CD4-positive, alpha-beta memory T cell (primary cell): ENCODE data around the gene KRT32. TPM values are rescaled to one million over a fixed set of nuclear protein-coding genes. Genes with fewer than 3 reads are reported as not detected.

Experiments
- CTCF ChIA-PET: fragments of 350-600 bp; sonication (Branson Sonifier 250); formaldehyde crosslinking; loops from one replicate; lab custom pipeline; 2021; ENCODE audit warnings: inconsistent platforms; ENCODE audit not compliant: partially characterized antibody; lab: Charles Lee
- POLR2A ChIA-PET: fragments of 350-600 bp; sonication (Branson Sonifier 250); formaldehyde crosslinking; loops from one replicate; lab custom pipeline; 2021; ENCODE audit not compliant: partially characterized antibody; lab: Charles Lee
- DNase-seq, 5 donors: peaks; one replicate each; pipeline versions ENCODE4 v3.0.0 to v3.0.0-alpha.2; 2020 to 2022; ENCODE audit warnings: mixed read lengths in 1 of 5
- H3K27ac ChIP-seq: one replicate; pipeline ENCODE4 v1.7.0; 2013; ENCODE audit warnings: low read depth, low read length
- H3K27me3 ChIP-seq: 2 replicates; pipeline ENCODE4 v1.7.0; 2013; ENCODE audit warnings: mild to moderate bottlenecking, low read length, moderate library complexity; ENCODE audit not compliant: insufficient read depth
- H3K36me3 ChIP-seq: 2 replicates; pipeline ENCODE4 v1.7.0; 2013; ENCODE audit warnings: mild to moderate bottlenecking, low read length, moderate library complexity; ENCODE audit not compliant: insufficient read depth
- H3K4me1 ChIP-seq: 2 replicates; pipeline ENCODE4 v1.7.0; 2013; ENCODE audit warnings: mild to moderate bottlenecking, low read length, moderate library complexity; ENCODE audit not compliant: insufficient read depth
- H3K4me3 ChIP-seq, 2 donors: one replicate each; pipeline ENCODE4 v1.7.0; 2013; ENCODE audit warnings: low read length in 2 of 2, mild to moderate bottlenecking in 1 of 2
- H3K9me3 ChIP-seq, 2 donors: one replicate each; pipeline ENCODE4 v1.7.0; 2013; ENCODE audit warnings: low read length in 2 of 2, control low read depth in 1 of 2; ENCODE audit not compliant: control insufficient read depth in 1 of 2
- H3K27ac Mint-ChIP-seq, 7 donors: one replicate each; pipeline ENCODE4 v1.8.0; 2020 to 2021; ENCODE audit warnings: mixed read lengths in 7 of 7, mild to moderate bottlenecking in 6 of 7, inconsistent platforms in 3 of 7, moderate library complexity in 3 of 7
- H3K27me3 Mint-ChIP-seq, 2 donors: one replicate each; pipeline ENCODE4 v1.8.0; 2020 to 2021; ENCODE audit warnings: mixed read lengths in 2 of 2
- H3K36me3 Mint-ChIP-seq, 2 donors: one replicate each; pipeline ENCODE4 v1.8.0; 2020 to 2021; ENCODE audit warnings: mixed read lengths in 2 of 2, inconsistent platforms in 1 of 2, mild to moderate bottlenecking in 1 of 2
- H3K4me1 Mint-ChIP-seq, 4 donors: one replicate each; pipeline ENCODE4 v1.8.0; 2020 to 2021; ENCODE audit warnings: mixed read lengths in 4 of 4, mild to moderate bottlenecking in 1 of 4
- H3K4me3 Mint-ChIP-seq, 8 donors: one replicate each; pipeline ENCODE4 v1.8.0; 2020 to 2021; ENCODE audit warnings: mixed read lengths in 8 of 8, mild to moderate bottlenecking in 7 of 8, moderate library complexity in 6 of 8, inconsistent platforms in 3 of 8
- H3K9me3 Mint-ChIP-seq, 8 donors: one replicate each; pipeline ENCODE4 v1.8.0; 2020 to 2021; ENCODE audit warnings: mixed read lengths in 8 of 8, mild to moderate bottlenecking in 5 of 8, inconsistent platforms in 3 of 8, moderate library complexity in 1 of 8
- intact Hi-C: fragments of 100-400 bp; cut with micrococcal nuclease; formaldehyde crosslinking; loops from one replicate; pipeline ENCODE4 v1.15.1; 2023
- polyA plus RNA-seq, 2 donors: library from polyadenylated mRNA; unstranded; fragments of 300-500 nt; fragmentation: Illumina TruSeq; gene quantifications; one replicate each; pipeline ENCODE4 v1.2.3, GENCODE V29; 2021
- total RNA-seq, 2 experiments: library from RNA; stranded (reverse); gene quantifications; one replicate each; pipeline ENCODE4 v1.2.3, GENCODE V29; 2021

Gene KRT32
- total and polyA plus RNA-seq, 4 experiments from 2014 or later = not detected

DNA sequence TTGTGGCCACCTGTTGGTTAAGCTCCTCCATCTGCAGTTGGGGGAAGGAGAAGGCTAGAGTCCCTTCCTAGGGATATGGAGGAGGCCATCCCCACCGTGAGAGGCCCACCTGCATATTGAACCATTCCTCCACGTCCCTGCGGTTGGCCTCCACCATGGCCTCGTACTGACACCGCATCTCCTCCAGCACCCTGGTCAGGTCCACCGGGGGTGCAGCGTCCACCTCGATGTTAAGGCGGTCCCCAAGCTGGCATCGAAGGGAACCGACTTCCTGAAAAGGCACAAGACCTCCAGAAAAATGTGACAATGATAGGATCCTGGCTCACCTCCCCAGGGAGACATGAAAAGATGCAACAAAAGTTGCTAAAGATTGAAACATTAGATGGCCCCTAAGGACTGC lies 3.0 kb downstream of the KRT32 start:
- H3K4me1 ChIP-seq = no peaks in the 10 kb centered on the region
- CTCF ChIA-PET = no interaction called here
- H3K9me3 ChIP-seq = no peaks in the 10 kb centered on the region
- H3K27me3 ChIP-seq = no peaks in the 10 kb centered on the region
- H3K36me3 ChIP-seq = no peaks in the 10 kb centered on the region
- DNase-seq = no peak
- intact Hi-C loops = no loop called here
- Mint-ChIP-seq H3K27ac (no peak overlapping the region), H3K4me3 (no peak overlapping the region), H3K4me1 (no peaks in the 10 kb centered on the region), H3K9me3 (peaks cover 0 to 14% (median 7%) of the 10 kb centered on the region in 8 donors), H3K36me3 (no peaks in the 10 kb centered on the region), H3K27me3 (no peaks in the 10 kb centered on the region)
- H3K4me3 ChIP-seq = no peak overlapping the region
- POLR2A ChIA-PET = no interaction called here
- H3K27ac ChIP-seq = no peak overlapping the region

DNA sequence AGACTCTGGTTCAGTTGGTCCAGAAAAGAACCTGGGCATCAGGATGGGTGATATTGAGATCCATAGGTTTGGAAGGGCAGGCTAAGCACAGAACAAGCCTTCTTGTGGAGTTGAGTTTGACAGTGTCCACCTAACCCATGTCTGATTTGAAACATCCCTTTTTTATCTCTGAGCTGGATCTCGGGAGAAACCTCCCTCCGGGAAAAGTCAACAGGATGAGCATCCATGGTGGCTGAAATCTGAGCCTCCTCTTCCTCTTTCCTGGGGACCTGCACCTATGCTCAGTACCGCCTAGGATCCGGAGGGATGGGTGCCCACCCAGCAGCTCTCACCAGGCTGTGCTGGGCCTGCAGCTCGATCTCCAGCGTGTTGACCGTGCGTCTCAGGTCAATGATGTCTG lies 3.4 kb downstream of the KRT32 start:
- no peak overlapping the region for H3K4me3 ChIP-seq
- no peaks in the 10 kb centered on the region for H3K4me1 Mint-ChIP-seq
- POLR2A ChIA-PET = no interaction called here
- no peaks in the 10 kb centered on the region for H3K36me3 ChIP-seq
- H3K9me3 Mint-ChIP-seq = peaks cover 0 to 13% (median 7%) of the 10 kb centered on the region in 8 donors
- intact Hi-C loops = no loop called here
- DNase-seq = no peak
- H3K27ac ChIP-seq = no peak overlapping the region
- no peaks in the 10 kb centered on the region for H3K36me3 Mint-ChIP-seq
- H3K27me3 Mint-ChIP-seq = no peaks in the 10 kb centered on the region
- H3K4me1 ChIP-seq = no peaks in the 10 kb centered on the region
- no peak overlapping the region for H3K27ac Mint-ChIP-seq
- no peaks in the 10 kb centered on the region for H3K27me3 ChIP-seq
- H3K9me3 ChIP-seq = no peaks in the 10 kb centered on the region
- no peak overlapping the region for H3K4me3 Mint-ChIP-seq
- CTCF ChIA-PET = no interaction called here

DNA sequence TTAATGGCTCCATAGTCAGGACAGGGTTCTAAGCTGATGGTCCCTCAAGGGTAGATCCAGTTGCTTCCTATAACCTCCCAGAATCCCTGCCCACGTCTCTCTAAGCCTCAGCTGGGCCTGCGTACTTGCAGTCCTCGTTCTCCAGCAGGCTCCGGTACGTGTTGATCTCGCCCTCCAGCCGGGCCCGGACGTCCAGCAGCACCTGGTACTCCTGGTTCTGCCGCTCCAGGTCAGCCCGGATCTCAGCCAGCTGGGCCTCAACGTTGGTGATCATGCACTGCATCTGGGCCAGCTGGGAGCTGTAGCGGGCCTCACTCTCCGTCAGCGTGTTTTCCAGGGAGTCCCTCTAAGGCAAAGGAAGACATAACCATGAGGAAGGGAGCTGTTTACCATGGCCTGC lies 4.5 kb downstream of the KRT32 start:
- H3K27ac Mint-ChIP-seq = no peak overlapping the region
- POLR2A ChIA-PET = no interaction called here
- H3K4me1 ChIP-seq = no peaks in the 10 kb centered on the region
- H3K27me3 Mint-ChIP-seq = no peaks in the 10 kb centered on the region
- no peaks in the 10 kb centered on the region for H3K27me3 ChIP-seq
- peaks cover 0 to 3% (median under 1%) of the 10 kb centered on the region in 8 donors for H3K9me3 Mint-ChIP-seq
- H3K36me3 Mint-ChIP-seq = no peaks in the 10 kb centered on the region
- H3K4me3 Mint-ChIP-seq = no peak overlapping the region
- no peak overlapping the region for H3K27ac ChIP-seq
- H3K4me1 Mint-ChIP-seq = no peaks in the 10 kb centered on the region
- no peaks in the 10 kb centered on the region for H3K36me3 ChIP-seq
- CTCF ChIA-PET = no interaction called here
- intact Hi-C loops = no loop called here
- DNase-seq = no peak
- H3K9me3 ChIP-seq = no peaks in the 10 kb centered on the region
- no peak overlapping the region for H3K4me3 ChIP-seq

DNA sequence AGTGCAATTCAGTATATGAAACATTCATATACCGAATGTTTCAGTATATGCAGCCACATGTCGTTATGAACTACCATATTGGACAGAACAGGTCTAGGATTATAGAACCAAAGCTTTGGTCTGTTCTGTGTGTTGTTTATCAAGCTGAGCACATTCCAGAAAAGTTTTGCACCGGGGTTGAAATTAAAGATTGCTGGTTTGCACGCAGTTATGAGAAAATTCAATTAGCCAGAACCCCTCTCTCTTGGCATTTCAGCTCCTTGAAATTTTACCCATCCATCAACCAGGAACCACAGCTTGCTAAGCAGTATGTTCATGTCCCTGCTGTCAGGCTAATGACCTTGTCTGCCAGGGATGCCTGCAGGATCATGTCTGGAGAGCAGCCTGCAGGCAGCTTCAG lies 9.5 kb downstream of the KRT32 start:
- no peaks in the 10 kb centered on the region for H3K9me3 ChIP-seq

DNA sequence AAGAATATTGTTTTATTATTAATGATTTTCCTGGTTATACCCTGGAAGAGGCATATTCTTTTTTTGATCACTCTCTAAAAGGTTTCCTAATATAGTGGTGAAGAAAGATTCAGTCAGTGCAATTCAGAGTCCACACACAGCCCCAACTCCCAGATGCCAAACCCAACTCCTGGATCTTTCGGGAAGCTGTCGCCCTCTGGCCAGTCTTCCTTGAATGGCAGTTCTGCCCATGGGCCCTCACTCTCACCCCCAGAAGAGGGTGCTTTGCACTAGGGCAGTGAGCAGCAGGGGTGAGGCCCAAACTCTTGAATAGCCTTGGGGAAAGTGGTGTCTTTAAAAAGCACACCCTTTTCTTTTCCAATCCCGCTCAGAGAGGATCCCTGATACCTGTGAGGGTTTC lies 11.0 kb downstream of the KRT32 start:
- H3K27ac ChIP-seq = no peak overlapping the region
- H3K27me3 Mint-ChIP-seq = no peaks in the 10 kb centered on the region
- H3K27me3 ChIP-seq = no peaks in the 10 kb centered on the region
- H3K4me1 Mint-ChIP-seq = peaks cover 0 to 2% (median 0%) of the 10 kb centered on the region in 4 donors
- no peak overlapping the region for H3K4me3 Mint-ChIP-seq
- intact Hi-C loops = no loop called here
- no peak overlapping the region for H3K4me3 ChIP-seq
- no peaks in the 10 kb centered on the region for H3K36me3 ChIP-seq
- ChIA-PET POLR2A (no interaction called here), CTCF (no interaction called here)
- no peak for DNase-seq
- H3K9me3 Mint-ChIP-seq = peaks cover 0 to 2% (median 0%) of the 10 kb centered on the region in 8 donors
- no peaks in the 10 kb centered on the region for H3K4me1 ChIP-seq
- H3K9me3 ChIP-seq = no peaks in the 10 kb centered on the region
- no peak overlapping the region for H3K27ac Mint-ChIP-seq
- no peaks in the 10 kb centered on the region for H3K36me3 Mint-ChIP-seq

More for the DNA sequence above, 9.5 kb downstream of the KRT32 start:
- POLR2A ChIA-PET = no interaction called here
- no peaks in the 10 kb centered on the region for H3K4me1 ChIP-seq
- Mint-ChIP-seq H3K36me3 (no peaks in the 10 kb centered on the region), H3K4me1 (peaks cover 0 to 2% (median 0%) of the 10 kb centered on the region in 4 donors), H3K27me3 (no peaks in the 10 kb centered on the region), H3K27ac (no peak overlapping the region), H3K9me3 (peaks cover 0 to 2% (median 0%) of the 10 kb centered on the region in 8 donors), H3K4me3 (no peak overlapping the region)
- DNase-seq = no peak
- H3K27me3 ChIP-seq = no peaks in the 10 kb centered on the region
- H3K36me3 ChIP-seq = no peaks in the 10 kb centered on the region
- H3K4me3 ChIP-seq = no peak overlapping the region
- CTCF ChIA-PET = interaction anchor here (1.1 kb wide), 1 partner anchor 91 kb away, joined by 3 read pairs; no protein-coding TSS in a partner anchor
- intact Hi-C loops = no loop called here
- H3K27ac ChIP-seq = no peak overlapping the region

DNA sequence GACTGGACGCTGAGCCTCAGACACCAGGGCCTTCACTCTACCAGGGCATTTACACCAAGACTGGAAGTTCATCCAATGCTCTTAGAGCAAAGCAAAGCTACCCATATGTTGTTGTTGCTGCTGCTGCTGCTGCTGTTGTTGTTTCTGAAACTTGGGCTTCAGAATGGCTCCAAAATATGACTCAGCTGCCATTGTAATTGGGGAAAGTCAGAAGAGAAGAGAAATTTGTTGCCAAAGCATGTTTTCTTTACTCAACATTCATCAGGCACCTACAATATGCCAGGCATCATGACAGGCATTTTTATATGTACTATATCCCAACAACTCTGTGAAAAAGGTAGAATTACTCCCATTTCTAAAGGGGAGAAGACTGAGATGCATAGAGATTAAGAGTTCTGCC lies 11.9 kb downstream of the KRT32 start:
- no peak for DNase-seq
- H3K27me3 Mint-ChIP-seq = peaks cover 0 to under 1% of the 10 kb centered on the region in 2 donors
- peaks cover 0 to 2% (median 0%) of the 10 kb centered on the region in 8 donors for H3K9me3 Mint-ChIP-seq
- Histone ChIP-seq H3K4me3 (no peak overlapping the region), H3K9me3 (no peaks in the 10 kb centered on the region), H3K27ac (no peak overlapping the region), H3K27me3 (no peaks in the 10 kb centered on the region), H3K4me1 (no peaks in the 10 kb centered on the region), H3K36me3 (no peaks in the 10 kb centered on the region)
- intact Hi-C loops = no loop called here
- H3K4me3 Mint-ChIP-seq = no peak overlapping the region
- CTCF ChIA-PET = no interaction called here
- POLR2A ChIA-PET = no interaction called here
- no peaks in the 10 kb centered on the region for H3K36me3 Mint-ChIP-seq
- no peak overlapping the region for H3K27ac Mint-ChIP-seq
- H3K4me1 Mint-ChIP-seq = peaks cover 0 to 2% (median 0%) of the 10 kb centered on the region in 4 donors

DNA sequence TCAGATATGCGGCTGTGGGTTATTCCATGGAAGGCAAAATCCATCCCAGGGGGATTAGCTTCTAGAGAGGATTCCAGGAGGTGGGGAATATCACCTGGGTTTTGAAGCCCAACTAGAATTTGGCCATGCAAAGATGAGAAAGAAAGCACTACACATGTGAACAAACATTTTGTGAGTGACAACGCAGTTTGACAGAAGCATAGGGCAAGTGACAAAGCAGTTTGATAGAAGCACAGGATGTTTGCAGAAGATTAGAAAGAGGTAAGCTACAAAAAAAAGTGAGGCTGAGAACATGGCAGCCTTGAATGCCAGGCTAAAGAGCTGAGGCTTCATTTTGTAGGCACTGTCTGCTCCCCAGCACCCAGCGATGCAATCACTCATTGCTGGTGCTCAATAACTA lies 14.1 kb downstream of the KRT32 start:
- intact Hi-C loops = no loop called here
- Mint-ChIP-seq H3K4me1 (peaks cover 0 to 4% (median 0%) of the 10 kb centered on the region in 4 donors), H3K27ac (no peak overlapping the region), H3K36me3 (no peaks in the 10 kb centered on the region), H3K9me3 (peaks cover 0 to 2% (median 0%) of the 10 kb centered on the region in 8 donors), H3K4me3 (no peak overlapping the region), H3K27me3 (peaks cover 0 to 6% of the 10 kb centered on the region in 2 donors)
- Histone ChIP-seq H3K27ac (no peak overlapping the region), H3K9me3 (no peaks in the 10 kb centered on the region), H3K4me3 (no peak overlapping the region), H3K4me1 (no peaks in the 10 kb centered on the region), H3K27me3 (no peaks in the 10 kb centered on the region), H3K36me3 (no peaks in the 10 kb centered on the region)
- CTCF ChIA-PET = interaction anchor here (0.9 kb wide), 1 partner anchor 424 kb away, joined by 3 read pairs; no protein-coding TSS in a partner anchor
- DNase-seq = no peak
- POLR2A ChIA-PET = no interaction called here
